IMR-90 (cell line): ENCODE data around the gene CLCN5. TPM values are rescaled to one million over a fixed set of nuclear protein-coding genes. Genes with fewer than 3 reads are reported as not detected.

Experiments used
- ATAC-seq: fragments of 200-7000 bp; cut with Tn5 transposase; 2 replicates; pipeline ENCODE4 v1.9.1; 2020; ENCODE audit warnings: low read depth, mild to moderate bottlenecking, moderate library complexity
- BruUV-seq: library from RNA; stranded (reverse); fragments of 400-500 nt; replicated peaks from 2 replicates; lab custom pipeline; 2021; lab: Mats Ljungman, UMichigan
- CTCF ChIA-PET: fragments of 300-600 bp; formaldehyde crosslinking; extraction: SDS; loops from one replicate; lab custom pipeline; 2021; ENCODE audit warnings: antibody characterized with exemption; lab: Yijun Ruan, JAX
- POLR2A ChIA-PET: fragments of 300-600 bp; sonication (Branson Sonifier 250); formaldehyde crosslinking; loops from one replicate; lab custom pipeline; 2022; ENCODE audit warnings: antibody characterized with exemption; ENCODE audit not compliant: unreplicated experiment; lab: Charles Lee
- DNase-seq: peaks from one replicate; pipeline ENCODE4 v3.0.0; 2013
- H2AFZ ChIP-seq: replicated peaks from 2 replicates; pipeline ENCODE3; 2013; ENCODE audit warnings: low read length, mild to moderate bottlenecking; ENCODE audit not compliant: poor library complexity
- H2AK5ac ChIP-seq: 2 replicates; pipeline ENCODE4 v1.6.1; 2013; ENCODE audit warnings: low read depth, low read length, inconsistent platforms
- H2AK9ac ChIP-seq: replicated peaks from 2 replicates; pipeline ENCODE3; 2013; ENCODE audit warnings: mild to moderate bottlenecking, low read depth, low read length, moderate library complexity; ENCODE audit not compliant: poor library complexity
- H2BK120ac ChIP-seq: 2 replicates; pipeline ENCODE4 v1.6.1; 2013; ENCODE audit warnings: low read depth, low read length, inconsistent platforms
- H2BK15ac ChIP-seq: 3 replicates; pipeline ENCODE4 v1.6.1; 2013; ENCODE audit warnings: low read depth, low read length, inconsistent platforms
- H2BK20ac ChIP-seq: 2 replicates; pipeline ENCODE4 v1.6.1; 2013; ENCODE audit warnings: low read depth, mild to moderate bottlenecking, inconsistent platforms, low read length, moderate library complexity
- H2BK5ac ChIP-seq: 2 replicates; pipeline ENCODE4 v1.6.1; 2013; ENCODE audit warnings: mild to moderate bottlenecking, low read depth, low read length, inconsistent platforms; ENCODE audit not compliant: poor library complexity, severe bottlenecking
- H3K14ac ChIP-seq: replicated peaks from 2 replicates; pipeline ENCODE4 v1.6.1; 2013; ENCODE audit warnings: low read depth, low read length, inconsistent platforms
- H3K18ac ChIP-seq: 2 replicates; pipeline ENCODE4 v1.6.1; 2013; ENCODE audit warnings: low read depth, low read length, control low read depth
- H3K23ac ChIP-seq: 2 replicates; pipeline ENCODE4 v1.6.1; 2013; ENCODE audit warnings: low read depth, low read length, inconsistent platforms
- H3K27ac ChIP-seq: 2 replicates; pipeline ENCODE4 v1.5.1; 2013; ENCODE audit warnings: mild to moderate bottlenecking, control low read depth, low read length; ENCODE audit not compliant: insufficient read depth
- H3K27me3 ChIP-seq: 2 replicates; pipeline ENCODE4 v1.6.1; 2013; ENCODE audit warnings: low read length; ENCODE audit not compliant: control insufficient read depth, insufficient read depth
- H3K36me3 ChIP-seq: 2 replicates; pipeline ENCODE4 v1.6.1; 2013; ENCODE audit warnings: low read length, mixed read lengths; ENCODE audit not compliant: control insufficient read depth, insufficient read depth
- H3K4ac ChIP-seq: 2 replicates; pipeline ENCODE4 v1.6.1; 2013; ENCODE audit warnings: low read depth, low read length, inconsistent platforms
- H3K4me1 ChIP-seq: 2 replicates; pipeline ENCODE4 v1.6.1; 2013; ENCODE audit warnings: low read length, mixed read lengths; ENCODE audit not compliant: control insufficient read depth, insufficient read depth
- H3K4me2 ChIP-seq: 2 replicates; pipeline ENCODE4 v1.6.1; 2013; ENCODE audit warnings: low read depth, mild to moderate bottlenecking, control low read depth, low read length, moderate library complexity
- H3K4me3 ChIP-seq: 2 replicates; pipeline ENCODE4 v1.5.1; 2013; ENCODE audit warnings: low read depth, mild to moderate bottlenecking, control low read depth, low read length, moderate library complexity; ENCODE audit not compliant: insufficient read depth
- H3K56ac ChIP-seq: 2 replicates; pipeline ENCODE4 v1.6.1; 2013; ENCODE audit warnings: low read length, inconsistent platforms; ENCODE audit not compliant: insufficient read depth; ENCODE audit errors: extremely low read depth
- H3K79me1 ChIP-seq, 2 experiments: 2 replicates each; pipeline ENCODE4 v1.6.1; 2013; ENCODE audit warnings: low read length in 2 of 2, inconsistent platforms in 1 of 2, low read depth in 1 of 2
- H3K9ac ChIP-seq: 2 replicates; pipeline ENCODE4 v1.6.1; 2013; ENCODE audit warnings: low read depth, low read length, control low read depth
- H3K9me1 ChIP-seq: 2 replicates; pipeline ENCODE4 v1.6.1; 2013; ENCODE audit warnings: low read length, inconsistent platforms; ENCODE audit not compliant: insufficient read depth
- H3K9me3 ChIP-seq: 2 replicates; pipeline ENCODE4 v1.6.1; 2013; ENCODE audit warnings: low read length; ENCODE audit not compliant: control insufficient read depth, insufficient read depth
- H4K20me1 ChIP-seq: 2 replicates; pipeline ENCODE4 v1.6.1; 2013; ENCODE audit warnings: low read length, inconsistent platforms; ENCODE audit not compliant: insufficient read depth
- H4K5ac ChIP-seq: 2 replicates; pipeline ENCODE4 v1.6.1; 2013; ENCODE audit warnings: mild to moderate bottlenecking, low read depth, low read length, control low read depth
- H4K8ac ChIP-seq, 2 experiments: 2 replicates each; pipeline ENCODE4 v1.6.1; 2013; ENCODE audit warnings: low read depth in 2 of 2, low read length in 2 of 2, control low read depth in 1 of 2, inconsistent platforms in 1 of 2
- H4K91ac ChIP-seq: 2 replicates; pipeline ENCODE4 v1.6.1; 2013; ENCODE audit warnings: low read depth, low read length, inconsistent platforms; ENCODE audit not compliant: insufficient read depth
- BHLHE40 ChIP-seq: fragments of 150-350 bp; IDR thresholded peaks from 2 replicates; pipeline ENCODE4 v1.6.1; 2016; ENCODE audit warnings: mild to moderate bottlenecking, low read depth, low read length
- CEBPB ChIP-seq: IDR thresholded peaks from 2 replicates; pipeline ENCODE4 v1.6.1; 2012; ENCODE audit warnings: low read depth, low read length, improper control_type of control experiment
- CHD1 ChIP-seq: IDR thresholded peaks from 2 replicates; pipeline ENCODE4 v1.6.1; 2012; ENCODE audit warnings: low read depth, low read length, improper control_type of control experiment
- FOS ChIP-seq: fragments of 150-350 bp; IDR thresholded peaks from 2 replicates; pipeline ENCODE4 v1.6.1; 2016; ENCODE audit warnings: low read depth, low read length
- MAFK ChIP-seq: IDR thresholded peaks from 2 replicates; pipeline ENCODE4 v1.6.1; 2012; ENCODE audit warnings: low read depth, low read length, improper control_type of control experiment
- MAZ ChIP-seq: IDR thresholded peaks from 2 replicates; pipeline ENCODE4 v1.6.1; 2012; ENCODE audit warnings: low read depth, mild to moderate bottlenecking, low read length, improper control_type of control experiment, moderate library complexity, borderline replicate concordance
- MXI1 ChIP-seq: IDR thresholded peaks from 2 replicates; pipeline ENCODE4 v1.6.1; 2012; ENCODE audit warnings: low read depth, mild to moderate bottlenecking, low read length, moderate library complexity, borderline replicate concordance
- NFE2L2 ChIP-seq: fragments of 150-350 bp; IDR thresholded peaks from 2 replicates; pipeline ENCODE4 v1.6.1; 2016; ENCODE audit warnings: low read depth, mild to moderate bottlenecking, low read length
- POLR2A ChIP-seq: IDR thresholded peaks from 2 replicates; pipeline ENCODE4 v1.6.1; 2012; ENCODE audit warnings: mild to moderate bottlenecking, low read depth, low read length
- RAD21 ChIP-seq: IDR thresholded peaks from 2 replicates; pipeline ENCODE4 v1.6.1; 2012; ENCODE audit warnings: low read length, improper control_type of control experiment
- RCOR1 ChIP-seq: IDR thresholded peaks from 2 replicates; pipeline ENCODE4 v1.6.1; 2012; ENCODE audit warnings: mild to moderate bottlenecking, low read length, improper control_type of control experiment; ENCODE audit not compliant: insufficient replicate concordance
- RFX5 ChIP-seq: IDR thresholded peaks from 2 replicates; pipeline ENCODE4 v1.8.0; 2012; ENCODE audit warnings: low read depth, mild to moderate bottlenecking, low read length, moderate library complexity
- SMC3 ChIP-seq: fragments of 150-350 bp; IDR thresholded peaks from 2 replicates; pipeline ENCODE4 v1.6.1; 2016; ENCODE audit warnings: low read depth, mild to moderate bottlenecking, antibody characterized with exemption, low read length, moderate library complexity
- whole genome bisulfite sequencing, 2 experiments: methylation state at CpG; one replicate each; pipeline versions ENCODE4 v1.1.5 to v1.1.7; 2013; ENCODE audit warnings: missing lambda C conversion rate in 2 of 2; ENCODE audit not compliant: insufficient read length in 1 of 2; ENCODE audit errors: extremely low coverage in 2 of 2; 5-methylcytosine and 5-hydroxymethylcytosine counted together
- dilution Hi-C: fragments of 300-500 bp; cut with HindIII; formaldehyde crosslinking; loops from one replicate; pipeline ENCODE4 v1.14.3; 2018; ENCODE audit warnings: low sequenced_read_pairs; ENCODE audit not compliant: unreplicated experiment
- in situ Hi-C: fragments of 300-500 bp; cut with MboI; formaldehyde crosslinking; loops from 3 replicates; pipeline ENCODE4 v1.14.3; 2019; ENCODE audit warnings: low sequenced_read_pairs, inconsistent platforms, mixed read lengths
- intact Hi-C: fragments of 100-400 bp; cut with micrococcal nuclease; formaldehyde crosslinking; loops from 2 replicates; pipeline ENCODE4 v1.10.0; 2022
- polyA plus RNA-seq, 3 experiments: library from polyadenylated mRNA; depleted of rRNA; stranded (reverse); fragments of >200 nt; gene quantifications; 2 replicates each; pipeline ENCODE4 v1.2.3, GENCODE V29; 2012; ENCODE audit warnings: low replicate concordance in 1 of 3
- total RNA-seq: library from RNA; depleted of rRNA; stranded (reverse); fragments of >200 nt; gene quantifications from 2 replicates; pipeline ENCODE4 v1.2.3, GENCODE V29; 2012
- TF ChIP-seq, protein P1 (sequence below): conservative IDR thresholded peaks from 2 replicates; pipeline ENCODE4 v1.5.1; 2012; ENCODE audit warnings: mild to moderate bottlenecking, low read depth, low read length, improper control_type of control experiment
- TF ChIP-seq, protein P2 (sequence below): fragments of 150-350 bp; IDR thresholded peaks from 2 replicates; pipeline ENCODE4 v1.6.1; 2017; ENCODE audit warnings: mild to moderate bottlenecking, antibody characterized with exemption, low read length, low read depth
- TF ChIP-seq, protein P3 (sequence below): fragments of 150-350 bp; IDR thresholded peaks from 2 replicates; pipeline ENCODE4 v1.6.1; 2016; ENCODE audit warnings: low read depth, mild to moderate bottlenecking, low read length, moderate library complexity, borderline replicate concordance

CLCN5 gene
- total and polyA plus RNA-seq, 2 of the 4 experiments (the other 2 are of a cell fraction), result 1.4 to 5.9 TPM

DNA sequence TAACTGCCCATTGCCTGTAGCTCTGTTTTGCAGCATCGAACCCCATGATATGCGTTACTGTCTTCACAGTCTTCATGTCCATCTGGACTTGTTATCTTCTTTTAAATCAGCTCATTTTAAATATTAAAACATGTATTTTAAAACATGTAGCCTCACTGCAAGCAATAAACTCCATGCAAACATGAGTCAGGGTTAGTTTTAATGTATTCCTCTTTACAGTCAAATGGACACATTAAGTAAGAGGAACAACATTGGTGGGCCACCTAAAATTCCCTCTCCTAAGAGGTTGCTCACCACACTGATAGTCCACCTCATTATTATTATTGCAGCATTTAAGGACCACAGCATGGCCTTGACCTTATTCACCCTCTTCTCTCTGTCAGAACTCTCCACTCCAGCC is 74.1 kb downstream of the CLCN5 start:
- H2AK5ac ChIP-seq, result no peak overlapping the region
- no peak overlapping the region for H2BK20ac ChIP-seq
- no peak overlapping the region for H4K8ac ChIP-seq
- no peak overlapping the region for H2BK15ac ChIP-seq
- ATAC-seq, result no peak
- H3K9me1 ChIP-seq, result no peaks in the 10 kb centered on the region
- H4K5ac ChIP-seq, result no peak overlapping the region
- H3K56ac ChIP-seq, result no peak overlapping the region
- WGBS, 2 experiments, result no CpG with 5 or more reads among the region's 2 CpGs
- no peak overlapping the region for H3K23ac ChIP-seq
- no peaks in the 10 kb centered on the region for H3K79me1 ChIP-seq
- TF ChIP-seq CEBPB, result no peak
- TF ChIP-seq CHD1, result no peak
- no peak for TF ChIP-seq RCOR1
- TF ChIP-seq NFE2L2, result no peak
- TF ChIP-seq MXI1, result no peak
- TF ChIP-seq, protein P1, sequence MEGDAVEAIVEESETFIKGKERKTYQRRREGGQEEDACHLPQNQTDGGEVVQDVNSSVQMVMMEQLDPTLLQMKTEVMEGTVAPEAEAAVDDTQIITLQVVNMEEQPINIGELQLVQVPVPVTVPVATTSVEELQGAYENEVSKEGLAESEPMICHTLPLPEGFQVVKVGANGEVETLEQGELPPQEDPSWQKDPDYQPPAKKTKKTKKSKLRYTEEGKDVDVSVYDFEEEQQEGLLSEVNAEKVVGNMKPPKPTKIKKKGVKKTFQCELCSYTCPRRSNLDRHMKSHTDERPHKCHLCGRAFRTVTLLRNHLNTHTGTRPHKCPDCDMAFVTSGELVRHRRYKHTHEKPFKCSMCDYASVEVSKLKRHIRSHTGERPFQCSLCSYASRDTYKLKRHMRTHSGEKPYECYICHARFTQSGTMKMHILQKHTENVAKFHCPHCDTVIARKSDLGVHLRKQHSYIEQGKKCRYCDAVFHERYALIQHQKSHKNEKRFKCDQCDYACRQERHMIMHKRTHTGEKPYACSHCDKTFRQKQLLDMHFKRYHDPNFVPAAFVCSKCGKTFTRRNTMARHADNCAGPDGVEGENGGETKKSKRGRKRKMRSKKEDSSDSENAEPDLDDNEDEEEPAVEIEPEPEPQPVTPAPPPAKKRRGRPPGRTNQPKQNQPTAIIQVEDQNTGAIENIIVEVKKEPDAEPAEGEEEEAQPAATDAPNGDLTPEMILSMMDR, result no peak
- TF ChIP-seq, protein P2, sequence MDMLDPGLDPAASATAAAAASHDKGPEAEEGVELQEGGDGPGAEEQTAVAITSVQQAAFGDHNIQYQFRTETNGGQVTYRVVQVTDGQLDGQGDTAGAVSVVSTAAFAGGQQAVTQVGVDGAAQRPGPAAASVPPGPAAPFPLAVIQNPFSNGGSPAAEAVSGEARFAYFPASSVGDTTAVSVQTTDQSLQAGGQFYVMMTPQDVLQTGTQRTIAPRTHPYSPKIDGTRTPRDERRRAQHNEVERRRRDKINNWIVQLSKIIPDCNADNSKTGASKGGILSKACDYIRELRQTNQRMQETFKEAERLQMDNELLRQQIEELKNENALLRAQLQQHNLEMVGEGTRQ, result no peak
- TF ChIP-seq, protein P3, sequence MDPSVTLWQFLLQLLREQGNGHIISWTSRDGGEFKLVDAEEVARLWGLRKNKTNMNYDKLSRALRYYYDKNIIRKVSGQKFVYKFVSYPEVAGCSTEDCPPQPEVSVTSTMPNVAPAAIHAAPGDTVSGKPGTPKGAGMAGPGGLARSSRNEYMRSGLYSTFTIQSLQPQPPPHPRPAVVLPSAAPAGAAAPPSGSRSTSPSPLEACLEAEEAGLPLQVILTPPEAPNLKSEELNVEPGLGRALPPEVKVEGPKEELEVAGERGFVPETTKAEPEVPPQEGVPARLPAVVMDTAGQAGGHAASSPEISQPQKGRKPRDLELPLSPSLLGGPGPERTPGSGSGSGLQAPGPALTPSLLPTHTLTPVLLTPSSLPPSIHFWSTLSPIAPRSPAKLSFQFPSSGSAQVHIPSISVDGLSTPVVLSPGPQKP, result no peak
- no peak for TF ChIP-seq SMC3
- TF ChIP-seq MAZ, result no peak
- TF ChIP-seq RFX5, result no peak
- no peak for TF ChIP-seq MAFK
- no peak for TF ChIP-seq BHLHE40
- TF ChIP-seq POLR2A, result no peak
- no peak for TF ChIP-seq FOS
- TF ChIP-seq RAD21, result no peak
- ChIA-PET POLR2A (no interaction called here), CTCF (interaction anchor here (0.5 kb wide), 1 partner anchor 1828 kb away, joined by 3 read pairs; no protein-coding TSS in a partner anchor)
- H2BK5ac ChIP-seq, result no peak overlapping the region
- H2AFZ ChIP-seq, result no peak overlapping the region
- in situ Hi-C loops (no loop called here), dilution Hi-C loops (no loop called here), intact Hi-C loops (no loop called here)
- H4K20me1 ChIP-seq, result no peaks in the 10 kb centered on the region
- H3K4me3 ChIP-seq, result no peak overlapping the region
- H3K4me2 ChIP-seq, result no peak overlapping the region
- H3K14ac ChIP-seq, result no peak overlapping the region
- H2BK120ac ChIP-seq, result no peak overlapping the region
- no peak overlapping the region for H4K91ac ChIP-seq
- no peak overlapping the region for H3K9ac ChIP-seq
- peaks cover 2% of the 10 kb centered on the region for H3K27me3 ChIP-seq
- H2AK9ac ChIP-seq, result no peak overlapping the region
- no peak for DNase-seq
- no peaks in the 10 kb centered on the region for H3K9me3 ChIP-seq
- H3K36me3 ChIP-seq, result no peaks in the 10 kb centered on the region
- no TSS peak for BruUV-seq
- no peak overlapping the region for H3K27ac ChIP-seq
- no peaks in the 10 kb centered on the region for H3K4me1 ChIP-seq
- H3K4ac ChIP-seq, result no peak overlapping the region
- no peak overlapping the region for H3K18ac ChIP-seq
